Activated CD4-positive, CD25-positive, alpha-beta regulatory T cell treated with anti-CD3 and anti-CD28 coated beads, Interleukin-2, amount 50 U/mL, for 24 hours (primary cell): ENCODE data around the gene CUX1.
"Not testable (repeated sequence)": the region's sequence is repeated elsewhere in the genome, so short reads cannot be mapped to it uniquely, and the experiment has no call there.

Source experiments
- ATAC-seq, 2 donors: fragments of 150-1000 bp; cut with Tn5 transposase; one replicate each; pipeline ENCODE4 v1.10.0; 2021; ENCODE audit warnings: mild to moderate bottlenecking in 1 of 2, moderate library complexity in 1 of 2

The CUX1 gene

DNA sequence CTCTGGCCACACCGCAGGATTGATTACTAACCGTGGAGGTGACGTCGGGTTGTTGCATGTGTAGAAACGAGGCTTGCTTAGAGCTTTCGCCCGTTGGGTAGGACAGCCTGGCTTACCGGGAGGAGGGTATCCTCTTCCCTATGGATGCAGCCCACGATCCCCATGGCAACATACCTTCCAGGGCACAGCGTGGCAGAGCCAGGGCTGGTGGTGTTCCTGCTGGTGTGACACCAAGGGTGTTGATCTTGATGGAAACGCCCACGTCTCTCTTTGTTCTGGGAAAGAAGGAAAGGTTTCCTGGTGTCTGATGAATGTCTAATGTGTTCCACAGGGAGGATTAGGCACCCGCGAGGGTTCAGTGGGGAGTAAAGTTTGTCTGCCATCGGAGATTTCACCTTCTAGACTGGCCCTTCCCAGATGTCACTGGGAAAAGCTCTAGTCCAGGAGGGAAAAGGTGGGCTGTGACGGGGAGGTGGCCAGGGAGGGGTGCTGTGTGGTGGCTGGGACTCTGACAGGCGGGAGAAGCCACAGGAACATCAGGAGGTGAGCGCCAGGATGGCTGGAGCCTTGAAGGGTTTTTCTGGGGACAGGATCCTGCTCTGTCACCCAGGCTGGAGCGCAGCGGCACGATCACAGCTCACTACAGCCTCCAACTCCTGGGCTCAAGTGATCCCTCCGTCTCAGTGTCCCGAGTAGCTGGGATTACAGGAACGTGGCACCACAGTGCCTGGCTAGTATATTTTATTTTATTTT lies 102.1 kb downstream of the CUX1 start:
- no peak for ATAC-seq

DNA sequence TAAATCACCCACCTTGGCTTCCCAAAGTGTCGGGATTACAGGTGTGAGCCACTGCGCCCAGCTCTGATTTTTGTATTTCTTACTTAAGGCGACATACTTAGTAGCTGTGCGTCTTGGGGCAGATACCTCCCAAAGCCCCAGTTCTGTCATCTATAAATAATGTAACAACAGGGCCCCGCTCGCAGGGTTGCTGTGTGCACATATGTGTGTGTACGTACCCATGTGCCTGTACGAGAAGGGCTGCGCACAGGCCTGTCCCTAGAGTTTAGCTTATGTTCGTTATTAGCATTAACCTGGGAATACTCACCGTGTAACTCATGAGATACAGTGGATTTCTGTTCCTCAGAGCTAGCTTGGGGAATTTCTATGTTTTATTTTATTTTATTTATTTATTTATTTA lies 103.6 kb downstream of the CUX1 start:
- ATAC-seq: no peak

DNA sequence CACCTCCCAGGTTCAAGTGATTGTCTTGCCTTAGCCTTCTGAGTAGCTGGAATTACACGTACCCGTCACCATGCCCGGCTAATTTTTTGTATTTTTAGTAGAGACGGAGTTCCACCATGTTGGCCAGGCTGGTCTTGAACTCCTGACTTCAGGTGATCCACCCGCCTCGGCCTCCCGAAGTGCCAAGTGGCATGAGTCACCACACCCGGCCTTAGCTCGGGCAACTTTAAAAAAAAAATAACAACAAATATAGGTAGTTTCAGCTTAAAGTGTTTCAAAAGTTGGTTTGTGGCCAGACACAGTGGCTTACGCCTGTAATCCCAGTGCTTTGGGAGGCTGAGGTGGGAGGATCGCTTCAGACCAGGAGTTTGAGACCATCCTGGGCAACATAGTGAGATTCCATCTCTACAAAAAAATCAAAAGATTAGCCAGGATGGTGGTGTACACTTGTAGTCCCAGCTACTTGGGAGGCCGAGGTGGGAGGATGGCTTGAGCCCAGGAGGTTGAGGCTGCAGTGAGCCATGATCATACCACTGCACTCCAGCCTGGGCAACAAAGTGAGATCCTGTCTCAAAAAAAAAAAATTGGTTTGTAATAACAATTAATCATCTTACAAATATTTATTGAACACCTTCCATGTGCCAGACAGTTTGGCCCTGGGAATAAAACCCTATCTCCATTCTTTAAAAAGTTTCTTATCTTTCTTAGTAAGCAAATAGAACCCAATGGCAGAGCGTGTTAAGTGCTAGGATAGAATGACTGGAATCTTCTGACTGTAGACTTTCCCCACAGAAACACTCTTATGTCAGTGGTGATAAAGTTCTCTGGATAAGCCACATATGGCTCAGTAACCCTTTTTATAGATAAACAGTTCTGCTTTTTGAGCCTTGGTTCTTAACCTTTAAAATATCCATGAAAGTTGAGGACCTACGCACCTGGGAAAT lies 104.4 kb downstream of the CUX1 start:
- not testable (repeated sequence) for ATAC-seq

DNA sequence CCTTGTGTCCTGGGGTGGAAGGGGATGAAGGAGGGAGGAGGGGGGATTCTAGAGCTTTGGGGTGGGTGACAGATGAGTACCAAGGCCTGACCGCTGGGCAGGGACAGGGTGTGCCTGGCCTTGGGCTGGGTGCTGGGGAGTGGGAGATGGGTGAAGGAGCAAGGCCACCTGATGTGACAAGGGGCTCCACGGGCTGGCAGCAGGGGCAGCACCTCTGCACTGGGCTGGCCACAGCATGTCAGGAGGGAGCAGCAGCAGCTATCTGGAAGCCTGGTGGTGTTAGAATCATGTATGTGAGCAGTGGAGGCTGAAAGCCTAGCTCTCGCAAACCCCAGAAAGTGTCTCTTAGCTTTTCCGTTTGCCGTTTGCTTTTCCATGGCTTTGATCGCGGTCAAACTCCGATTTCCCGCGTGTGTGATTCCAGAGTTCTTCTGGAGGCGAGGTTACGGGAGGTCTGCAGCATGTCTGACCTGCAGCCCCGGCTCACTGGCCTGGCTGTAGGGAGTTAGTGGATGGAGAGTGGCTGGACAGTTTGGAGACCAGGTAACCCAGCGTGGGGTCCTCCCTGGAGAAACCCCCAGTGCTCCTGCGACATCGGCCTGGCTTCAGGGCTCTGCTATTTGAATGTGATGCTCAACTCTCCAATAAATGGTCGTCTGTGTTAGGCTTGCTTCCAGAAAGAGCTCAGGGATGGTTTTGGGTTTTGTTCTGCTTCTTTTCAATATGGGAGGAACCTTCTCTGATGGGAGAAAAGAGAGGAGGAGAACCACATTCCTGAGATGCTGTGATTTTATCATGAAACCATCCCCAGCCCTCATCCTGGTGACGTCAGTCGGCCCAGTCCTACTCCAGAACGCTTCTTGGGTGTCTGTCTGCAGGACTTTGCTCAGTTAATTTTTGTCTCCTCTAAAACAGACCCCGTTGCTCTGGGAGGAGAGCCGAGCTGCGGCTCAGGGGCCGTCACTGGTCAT lies 105.5 kb downstream of the CUX1 start:
- no peak for ATAC-seq

DNA sequence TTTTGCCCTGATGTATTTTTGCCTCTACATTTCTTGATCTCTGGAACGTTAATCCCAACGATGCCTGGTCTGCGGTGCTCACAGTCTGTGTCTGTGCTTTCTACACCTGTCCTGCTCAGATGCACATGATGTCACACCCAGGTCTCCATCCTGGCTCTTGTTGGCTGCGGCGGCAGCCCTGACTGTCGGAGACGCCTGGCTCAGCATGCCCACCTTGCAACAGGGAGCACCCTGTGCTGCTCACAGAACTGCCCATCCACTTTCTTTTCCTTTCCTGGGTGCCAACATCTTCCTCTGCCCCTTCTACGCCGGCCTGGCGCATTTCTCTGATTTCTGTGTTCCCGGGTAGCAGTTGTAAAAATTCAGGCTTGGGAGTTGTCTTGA lies 106.2 kb downstream of the CUX1 start:
- no peak for ATAC-seq

DNA sequence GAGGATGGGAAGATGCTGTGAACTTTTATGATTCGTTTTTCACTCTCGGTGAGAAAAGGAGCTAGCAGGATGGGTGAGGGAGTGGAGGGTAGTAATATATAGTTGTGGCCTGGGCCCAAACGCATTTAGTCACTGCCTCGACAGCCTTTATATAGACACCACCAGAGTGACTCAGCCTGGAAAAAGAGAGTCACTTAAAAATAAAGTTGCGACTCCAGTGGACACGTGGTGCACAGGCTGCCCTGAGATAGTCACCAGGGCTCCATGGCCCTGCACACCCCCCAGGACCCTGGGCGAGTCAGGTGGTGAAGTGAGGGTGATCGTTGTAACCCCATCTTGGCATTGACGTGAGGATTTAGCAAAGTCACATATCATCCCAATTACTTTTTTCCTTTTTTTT lies 106.7 kb downstream of the CUX1 start:
- ATAC-seq: peak; percentile 91

DNA sequence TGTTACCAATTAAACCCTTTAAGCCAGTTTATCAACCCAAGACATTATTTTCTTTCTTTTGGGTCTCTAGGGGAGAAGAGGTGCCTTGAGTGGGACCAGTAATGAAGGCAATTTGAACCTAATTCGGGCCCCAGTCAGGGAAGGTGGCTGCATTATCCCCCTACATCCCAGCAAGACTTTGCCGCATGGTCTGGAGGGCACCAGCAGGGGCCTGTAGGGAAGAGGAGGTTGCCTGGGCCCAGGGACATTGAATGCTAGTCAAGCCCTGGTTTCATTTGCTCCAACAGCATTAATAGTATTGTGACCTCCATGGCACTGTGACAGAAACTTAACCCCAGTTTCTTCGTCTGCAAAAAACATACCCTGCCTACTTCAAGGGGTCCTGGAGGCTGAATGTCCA lies 108.8 kb downstream of the CUX1 start:
- ATAC-seq: no peak

DNA sequence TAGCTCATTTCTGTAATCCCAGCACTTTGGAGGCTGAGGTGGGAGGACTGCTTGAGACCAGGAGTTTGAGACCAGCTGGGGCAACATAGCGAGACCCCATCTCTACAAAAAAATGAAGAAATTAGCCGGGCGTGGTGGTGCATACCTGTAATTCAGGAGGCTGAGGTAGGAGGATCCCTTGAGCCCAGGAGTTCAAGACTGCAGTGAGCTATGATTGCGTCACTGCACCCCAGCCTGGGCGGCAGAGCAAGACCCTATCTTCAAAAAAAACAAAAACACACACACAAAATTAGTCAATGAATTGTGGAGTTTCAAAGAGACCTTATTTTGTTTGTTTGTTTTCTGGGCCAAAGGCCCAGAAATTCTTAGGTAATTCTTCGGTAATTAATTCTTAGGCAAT lies 110.0 kb downstream of the CUX1 start:
- no peak for ATAC-seq

DNA sequence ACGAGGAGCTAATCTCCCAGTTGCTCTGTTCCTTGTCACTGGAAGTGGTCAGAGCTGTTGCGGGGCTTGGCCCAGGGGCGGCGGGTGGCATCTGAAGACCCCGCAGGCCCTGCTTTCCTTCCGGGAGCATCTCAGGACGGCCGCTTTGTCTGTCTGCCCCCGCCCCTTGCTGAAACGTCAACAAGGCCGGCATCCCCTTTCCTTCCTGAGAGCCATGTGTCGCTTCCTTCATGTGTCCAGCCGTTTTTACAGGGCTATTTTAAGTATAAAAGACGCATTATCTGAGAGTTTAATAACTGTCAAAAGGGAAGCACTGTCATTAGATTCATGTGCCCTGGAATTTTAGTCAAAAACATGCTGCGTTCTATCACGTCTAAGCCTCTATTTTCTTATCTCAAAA lies 110.4 kb downstream of the CUX1 start:
- no peak for ATAC-seq

DNA sequence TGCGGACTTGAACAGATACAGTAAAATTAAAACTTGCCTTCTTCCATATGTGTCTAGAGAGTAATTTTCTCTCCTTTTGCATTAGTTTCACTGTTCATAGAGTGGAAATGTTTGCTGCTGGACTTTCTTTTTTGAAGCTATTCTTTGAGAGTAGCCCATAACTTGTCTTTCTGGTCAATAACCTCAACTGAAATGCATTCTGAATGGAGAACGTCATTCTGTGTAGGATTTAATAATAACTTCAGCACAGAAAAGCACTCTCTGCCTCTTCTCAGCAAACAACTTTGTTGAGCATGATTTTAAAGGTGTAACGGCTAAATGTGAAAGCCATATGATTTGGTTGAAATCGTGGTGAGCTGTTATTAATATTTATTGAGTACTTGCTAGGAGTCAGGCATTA lies 111.8 kb downstream of the CUX1 start:
- no peak for ATAC-seq

DNA sequence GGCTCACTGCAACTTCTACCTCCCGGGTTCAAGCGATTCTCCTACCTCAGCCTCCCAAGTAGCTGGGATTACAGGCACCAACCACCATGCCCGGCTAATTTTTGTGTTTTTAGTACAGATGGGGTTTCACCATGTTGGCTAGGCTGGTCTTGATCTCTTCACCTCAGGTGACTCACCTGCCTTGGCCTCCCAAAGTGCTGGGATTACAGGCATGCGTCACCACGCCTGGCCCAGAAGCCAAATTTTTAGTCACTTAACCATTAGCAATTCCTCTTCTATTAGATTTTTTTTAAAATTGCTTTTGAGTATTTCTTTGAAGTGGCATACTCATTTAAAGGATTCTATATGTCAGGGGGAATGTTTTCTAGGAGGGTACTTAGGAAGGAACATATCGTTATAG lies 112.5 kb downstream of the CUX1 start:
- not testable (repeated sequence) for ATAC-seq

DNA sequence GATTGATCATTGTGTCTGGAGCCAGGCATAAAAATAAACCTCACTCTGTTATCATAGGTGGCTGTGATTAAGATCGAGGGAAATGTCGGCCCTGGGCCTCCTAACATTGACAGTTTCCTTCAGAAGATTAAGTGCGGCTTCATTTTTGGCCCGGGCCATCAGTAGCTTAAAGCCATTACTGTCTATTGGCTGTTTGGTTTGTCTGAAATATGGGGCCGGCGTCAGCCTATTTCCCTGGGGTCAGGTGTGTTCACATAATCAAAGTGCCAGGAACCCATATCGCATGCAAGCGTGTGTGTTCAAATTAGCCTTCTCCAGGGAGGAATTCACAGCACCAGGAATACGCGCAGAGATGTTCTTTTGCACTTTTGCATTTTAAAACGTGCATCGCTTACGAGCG lies 114.7 kb downstream of the CUX1 start:
- no peak for ATAC-seq

DNA sequence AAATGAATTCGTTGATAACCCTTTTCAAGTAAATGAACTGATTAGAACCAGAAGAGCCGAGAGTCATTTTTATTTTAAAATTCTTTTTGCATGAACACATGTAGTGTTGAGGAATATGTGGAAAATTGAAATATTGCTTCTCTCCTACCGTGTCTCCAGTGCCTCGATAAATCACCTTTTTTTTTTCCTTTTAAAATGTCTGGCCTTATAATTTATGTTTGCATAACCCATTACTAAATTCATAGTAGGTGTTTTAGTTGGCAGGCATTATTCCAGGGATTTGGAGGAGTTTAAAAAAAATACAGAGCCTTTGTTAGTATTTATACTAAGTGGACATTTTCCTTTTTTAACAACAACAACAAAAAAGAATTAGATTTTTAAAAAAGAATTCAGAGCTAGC lies 115.6 kb downstream of the CUX1 start:
- ATAC-seq: no peak

DNA sequence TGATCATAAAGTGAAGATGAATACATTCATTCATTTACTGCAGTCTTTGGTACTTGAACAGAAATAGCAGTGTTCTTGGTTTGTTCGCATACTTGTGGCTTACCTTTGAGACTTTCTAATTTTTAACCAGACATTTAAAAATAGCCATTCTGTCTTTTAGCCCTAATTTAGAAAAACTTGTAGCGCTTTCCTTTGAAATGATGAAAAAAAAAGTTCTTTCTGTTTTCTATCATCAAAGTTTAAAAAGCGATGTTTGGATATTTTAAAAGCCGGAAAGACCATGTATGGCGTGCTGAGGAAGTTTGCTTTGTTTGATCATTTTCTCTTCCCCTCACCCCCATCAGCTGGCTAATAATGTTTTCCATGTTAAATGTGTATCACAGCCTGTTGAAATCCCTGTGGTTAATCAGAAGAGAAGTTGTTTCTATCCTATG lies 116.3 kb downstream of the CUX1 start:
- ATAC-seq: no peak

DNA sequence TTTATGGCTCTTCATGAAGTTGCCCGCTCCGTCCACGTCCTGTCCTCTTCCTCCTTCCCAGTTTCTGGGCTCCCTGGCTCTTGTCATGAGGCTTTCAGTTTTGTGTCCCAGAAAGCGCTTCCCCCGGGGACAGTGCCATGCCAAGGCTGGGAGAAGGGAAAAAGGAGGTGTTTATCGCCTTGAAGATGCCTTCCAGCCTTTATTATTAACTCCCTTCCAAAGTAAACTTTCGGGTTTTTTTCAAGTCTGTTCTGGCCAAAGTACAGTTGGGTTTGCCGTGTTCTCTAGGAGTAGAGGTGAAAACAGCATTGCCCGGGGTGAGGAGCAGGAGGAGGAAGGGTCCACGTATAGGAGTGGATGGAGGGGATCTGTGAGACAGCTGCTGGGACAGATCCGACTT lies 117.2 kb downstream of the CUX1 start:
- no peak for ATAC-seq

DNA sequence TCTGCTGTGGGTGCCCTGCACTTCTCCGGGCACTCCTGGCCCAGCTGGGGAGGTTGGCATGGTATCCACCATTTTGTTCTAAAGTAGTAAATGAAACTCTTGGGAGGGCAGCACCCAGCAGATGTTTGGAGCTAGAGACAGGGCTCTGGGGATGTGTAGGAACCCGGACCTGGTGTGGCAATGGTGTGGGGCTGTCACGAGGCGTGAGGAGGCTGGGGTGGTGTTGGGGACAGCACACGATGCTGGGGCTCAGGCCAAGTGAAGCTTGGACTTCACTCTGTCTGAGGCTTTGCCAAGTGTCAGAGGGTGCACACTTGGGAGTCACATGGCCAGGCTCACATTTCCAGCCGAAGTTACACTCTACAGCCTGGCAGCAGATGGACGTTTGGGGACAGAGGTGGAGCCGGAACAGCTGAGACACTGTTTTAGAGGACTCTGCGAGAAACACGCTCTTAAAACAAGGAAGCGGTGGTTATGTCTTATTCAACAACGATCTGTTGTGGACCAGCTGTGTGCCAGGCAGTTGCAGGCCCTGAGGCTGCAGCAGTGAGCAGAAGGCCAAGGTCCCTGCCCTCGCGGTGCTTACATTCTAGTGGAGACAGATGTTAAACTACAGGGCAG lies 118.2 kb downstream of the CUX1 start:
- no peak for ATAC-seq

DNA sequence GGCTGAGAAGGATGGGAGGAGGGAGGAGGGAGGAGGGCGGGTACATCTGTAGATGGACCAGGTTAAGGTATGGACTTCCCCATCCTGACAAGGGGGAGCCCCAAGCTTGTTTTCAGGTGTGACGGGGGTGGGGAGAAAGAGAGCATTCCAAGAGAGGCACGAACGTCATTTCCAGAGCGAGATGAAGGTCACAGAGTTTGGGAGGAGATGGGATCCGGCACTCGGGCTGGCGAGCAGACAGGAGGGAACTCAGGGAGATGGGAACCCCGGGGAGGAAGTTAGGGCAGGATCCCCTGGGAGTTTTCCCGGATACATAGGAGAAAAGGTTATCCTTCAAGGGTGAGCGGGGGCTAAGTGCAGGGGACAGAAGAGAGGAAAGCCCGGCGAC lies 118.8 kb downstream of the CUX1 start:
- no peak for ATAC-seq

DNA sequence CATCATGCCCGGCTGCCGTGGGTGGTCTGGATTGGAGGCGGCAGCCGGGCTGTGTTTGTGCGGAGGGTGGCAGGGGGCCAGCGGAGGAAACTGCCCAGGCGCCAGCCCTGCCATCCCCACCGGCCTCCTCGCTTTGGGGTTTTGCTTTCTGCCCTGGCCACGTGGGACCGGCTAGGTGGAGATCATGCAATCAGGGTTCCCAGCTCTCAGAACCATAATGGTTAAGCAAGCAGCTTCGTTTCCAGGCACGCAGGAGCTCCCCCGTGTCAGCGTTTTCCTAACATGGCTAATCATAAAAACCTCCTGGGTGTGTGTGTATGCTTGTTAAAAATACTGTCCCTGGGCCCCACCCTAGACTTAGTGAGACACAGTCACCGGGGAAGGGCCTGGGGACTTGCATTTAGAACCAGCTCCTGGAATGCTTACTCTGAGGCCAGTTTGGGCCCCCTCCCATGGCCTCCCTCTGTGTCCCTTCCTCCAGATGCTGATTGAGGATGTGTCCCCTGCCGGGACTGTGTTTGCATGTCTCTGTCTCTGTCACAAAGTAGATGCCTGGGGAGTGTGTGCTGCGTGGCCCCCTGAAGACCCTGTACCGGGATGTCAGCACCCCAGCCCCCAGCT lies 119.3 kb downstream of the CUX1 start:
- ATAC-seq: no peak

DNA sequence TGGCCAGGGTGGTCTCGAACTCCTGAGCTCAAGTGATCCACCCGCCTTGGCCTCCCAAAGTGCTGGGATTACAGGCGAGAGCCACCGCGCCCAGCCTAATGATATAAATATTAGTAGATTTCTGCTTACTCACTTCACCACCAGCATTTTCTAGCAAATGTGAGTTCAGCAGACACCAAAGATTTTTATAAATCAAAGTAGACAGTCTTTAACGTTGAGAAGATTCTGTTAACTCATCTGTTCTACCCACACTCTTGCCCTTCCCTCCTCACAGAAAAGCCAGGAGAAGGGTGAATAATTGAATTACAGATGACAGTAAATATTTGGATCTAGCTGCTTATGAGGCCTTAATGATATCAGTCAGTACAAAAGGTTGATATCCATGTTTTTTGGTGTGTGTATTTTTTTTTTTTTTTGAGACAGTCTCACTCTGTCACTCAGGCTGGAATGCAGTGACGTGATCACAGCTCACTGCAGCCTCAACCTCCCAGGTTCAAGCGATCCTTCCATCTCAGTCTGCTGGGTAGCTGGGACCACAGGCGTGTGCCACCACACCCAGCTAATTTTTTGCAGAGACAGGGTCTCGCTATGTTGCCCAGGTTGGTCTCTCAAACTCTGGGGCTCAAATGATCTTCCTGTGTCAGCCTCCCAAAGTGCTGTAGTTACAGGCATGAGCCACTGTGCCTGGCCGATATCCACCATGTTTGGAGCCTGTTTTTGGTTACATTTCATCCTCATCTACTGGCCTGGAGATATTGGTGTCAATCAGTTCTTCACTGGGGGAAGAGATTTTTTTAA lies 120.5 kb downstream of the CUX1 start:
- no peak for ATAC-seq

DNA sequence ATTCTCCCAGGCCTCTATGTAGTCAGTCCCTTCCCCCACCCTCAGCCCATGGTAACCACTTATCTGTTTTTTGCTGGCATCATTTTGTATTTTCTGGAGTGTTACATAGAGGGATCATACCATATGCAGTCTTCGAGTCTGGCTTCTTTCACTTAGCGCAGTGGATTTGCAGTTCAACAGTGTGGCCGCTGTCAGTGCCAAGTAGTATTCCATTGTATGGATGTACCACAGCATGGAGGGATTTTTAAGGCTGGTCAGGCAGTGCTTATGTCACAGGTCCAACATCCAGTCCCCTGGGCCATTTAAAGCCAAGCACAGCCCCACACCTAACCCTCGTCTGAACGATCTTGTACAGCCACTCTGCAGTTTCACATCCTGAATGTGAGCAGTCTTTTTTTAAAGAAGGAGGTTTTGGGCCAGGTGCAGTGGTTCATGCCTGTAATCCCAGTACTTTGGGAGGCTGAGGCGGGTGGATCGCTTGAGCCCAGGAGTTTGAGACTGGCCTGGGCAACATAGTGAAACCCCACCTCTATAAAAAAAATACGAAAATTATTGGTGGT lies 121.8 kb downstream of the CUX1 start:
- no peak for ATAC-seq

DNA sequence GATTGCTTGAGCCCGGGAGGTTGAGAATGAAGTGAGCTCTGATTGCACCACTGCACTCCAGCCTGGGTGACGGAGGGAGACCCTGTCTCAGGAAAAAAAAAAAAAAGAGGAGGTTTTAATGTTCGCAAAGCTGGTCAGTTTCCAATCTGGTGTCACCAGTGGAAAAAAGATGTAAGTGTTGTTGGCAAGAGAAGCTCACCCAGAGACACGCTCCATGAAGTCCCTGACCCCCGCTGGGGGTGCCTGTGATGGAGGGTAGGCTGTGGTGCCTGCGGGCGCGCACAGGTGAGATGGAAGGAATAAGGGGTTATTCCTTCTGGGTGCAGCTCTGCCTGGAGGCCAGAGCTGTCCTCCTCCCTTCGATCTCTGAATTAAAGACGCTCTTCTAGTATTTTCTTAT lies 122.7 kb downstream of the CUX1 start:
- ATAC-seq: no peak
